Chondrocyte (in vitro differentiated cells): ENCODE results near the gene ACTR5. TPM values are rescaled to one million over a fixed set of nuclear protein-coding genes. Genes with fewer than 3 reads are reported as not detected.

ENCODE experiments used
- DNase-seq: peaks from one replicate; pipeline ENCODE4 v3.0.0; 2021; ENCODE audit warnings: mixed read lengths, low spot score
- H3K27ac Mint-ChIP-seq: one replicate; pipeline ENCODE4 v1.8.0; 2021; ENCODE audit warnings: mild to moderate bottlenecking, moderate library complexity, mixed read lengths; ENCODE audit not compliant: unreplicated experiment
- H3K27me3 Mint-ChIP-seq: 2 replicates; pipeline ENCODE4 v1.8.0; 2021; ENCODE audit warnings: low read depth, mixed read lengths
- H3K36me3 Mint-ChIP-seq: 2 replicates; pipeline ENCODE4 v1.8.0; 2021; ENCODE audit warnings: low read depth, mixed read lengths
- H3K4me1 Mint-ChIP-seq: 2 replicates; pipeline ENCODE4 v1.8.0; 2021; ENCODE audit warnings: low read depth, mild to moderate bottlenecking, mixed read lengths
- H3K4me3 Mint-ChIP-seq: one replicate; pipeline ENCODE4 v1.8.0; 2021; ENCODE audit warnings: mild to moderate bottlenecking, moderate library complexity, mixed read lengths; ENCODE audit not compliant: unreplicated experiment
- H3K9me3 Mint-ChIP-seq: 2 replicates; pipeline ENCODE4 v1.8.0; 2021; ENCODE audit warnings: low read depth, mixed read lengths
- total RNA-seq: library from RNA; stranded (reverse); gene quantifications from 3 replicates; pipeline ENCODE4 v1.2.1, GENCODE V29; 2021
- TF ChIP-seq, protein P1 (sequence below): fragments of 200-600 bp; sonication (generic); IDR thresholded peaks from 2 replicates; pipeline ENCODE4 v1.5.0; 2021; ENCODE audit warnings: antibody characterized with exemption, mild to moderate bottlenecking, moderate library complexity

ACTR5 gene
- total RNA-seq, 1 donor from 2014 or later, result 4.9 TPM

DNA sequence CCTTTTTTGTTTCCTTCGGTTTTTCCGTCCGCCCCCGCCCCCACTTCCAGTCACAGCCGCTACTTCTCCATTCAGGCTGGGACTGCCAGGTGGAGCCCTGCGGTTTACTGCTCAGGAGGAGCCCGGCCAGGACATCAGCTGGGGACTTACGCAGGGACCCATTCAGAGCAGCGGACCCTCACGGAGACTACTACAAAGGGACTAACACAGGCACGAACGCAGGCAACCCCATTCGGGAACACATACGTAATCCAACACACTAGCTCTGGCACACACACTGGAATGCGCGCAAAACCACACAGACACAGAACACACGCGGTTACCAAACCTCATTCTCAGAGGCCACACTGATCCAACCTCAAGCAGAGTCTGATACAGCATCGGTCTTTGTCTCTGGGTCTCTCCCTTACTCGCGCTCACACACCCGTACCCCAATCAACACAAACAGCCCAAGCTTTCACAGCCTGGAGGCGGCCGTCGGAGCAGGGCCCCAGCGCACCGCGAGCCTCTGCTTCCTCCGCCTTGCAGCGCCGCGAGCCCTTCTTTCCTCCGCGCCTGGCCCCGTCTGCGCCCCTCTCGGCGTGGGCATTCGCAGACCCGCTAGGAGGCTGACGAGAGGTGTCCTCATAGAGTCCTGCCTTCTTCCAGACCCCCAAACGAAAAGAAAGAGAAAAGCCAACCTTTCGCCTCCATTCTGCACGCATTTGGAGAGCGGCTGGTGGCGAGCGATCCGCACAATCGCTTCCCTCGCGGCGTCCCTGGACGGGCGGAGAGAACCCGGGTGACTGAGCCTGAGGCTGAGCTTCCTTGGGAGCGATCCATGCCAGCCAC is 25.0 kb upstream of the ACTR5 start:
- Mint-ChIP-seq H3K27me3 (peaks cover 85% of the 10 kb centered on the region), H3K27ac (no peak overlapping the region), H3K9me3 (no peaks in the 10 kb centered on the region), H3K36me3 (peaks cover 11% of the 10 kb centered on the region), H3K4me3 (no peak overlapping the region), H3K4me1 (peaks cover 14% of the 10 kb centered on the region)
- DNase-seq, result peak; percentile 54
- TF ChIP-seq, protein P1, sequence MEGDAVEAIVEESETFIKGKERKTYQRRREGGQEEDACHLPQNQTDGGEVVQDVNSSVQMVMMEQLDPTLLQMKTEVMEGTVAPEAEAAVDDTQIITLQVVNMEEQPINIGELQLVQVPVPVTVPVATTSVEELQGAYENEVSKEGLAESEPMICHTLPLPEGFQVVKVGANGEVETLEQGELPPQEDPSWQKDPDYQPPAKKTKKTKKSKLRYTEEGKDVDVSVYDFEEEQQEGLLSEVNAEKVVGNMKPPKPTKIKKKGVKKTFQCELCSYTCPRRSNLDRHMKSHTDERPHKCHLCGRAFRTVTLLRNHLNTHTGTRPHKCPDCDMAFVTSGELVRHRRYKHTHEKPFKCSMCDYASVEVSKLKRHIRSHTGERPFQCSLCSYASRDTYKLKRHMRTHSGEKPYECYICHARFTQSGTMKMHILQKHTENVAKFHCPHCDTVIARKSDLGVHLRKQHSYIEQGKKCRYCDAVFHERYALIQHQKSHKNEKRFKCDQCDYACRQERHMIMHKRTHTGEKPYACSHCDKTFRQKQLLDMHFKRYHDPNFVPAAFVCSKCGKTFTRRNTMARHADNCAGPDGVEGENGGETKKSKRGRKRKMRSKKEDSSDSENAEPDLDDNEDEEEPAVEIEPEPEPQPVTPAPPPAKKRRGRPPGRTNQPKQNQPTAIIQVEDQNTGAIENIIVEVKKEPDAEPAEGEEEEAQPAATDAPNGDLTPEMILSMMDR, result no peak

DNA sequence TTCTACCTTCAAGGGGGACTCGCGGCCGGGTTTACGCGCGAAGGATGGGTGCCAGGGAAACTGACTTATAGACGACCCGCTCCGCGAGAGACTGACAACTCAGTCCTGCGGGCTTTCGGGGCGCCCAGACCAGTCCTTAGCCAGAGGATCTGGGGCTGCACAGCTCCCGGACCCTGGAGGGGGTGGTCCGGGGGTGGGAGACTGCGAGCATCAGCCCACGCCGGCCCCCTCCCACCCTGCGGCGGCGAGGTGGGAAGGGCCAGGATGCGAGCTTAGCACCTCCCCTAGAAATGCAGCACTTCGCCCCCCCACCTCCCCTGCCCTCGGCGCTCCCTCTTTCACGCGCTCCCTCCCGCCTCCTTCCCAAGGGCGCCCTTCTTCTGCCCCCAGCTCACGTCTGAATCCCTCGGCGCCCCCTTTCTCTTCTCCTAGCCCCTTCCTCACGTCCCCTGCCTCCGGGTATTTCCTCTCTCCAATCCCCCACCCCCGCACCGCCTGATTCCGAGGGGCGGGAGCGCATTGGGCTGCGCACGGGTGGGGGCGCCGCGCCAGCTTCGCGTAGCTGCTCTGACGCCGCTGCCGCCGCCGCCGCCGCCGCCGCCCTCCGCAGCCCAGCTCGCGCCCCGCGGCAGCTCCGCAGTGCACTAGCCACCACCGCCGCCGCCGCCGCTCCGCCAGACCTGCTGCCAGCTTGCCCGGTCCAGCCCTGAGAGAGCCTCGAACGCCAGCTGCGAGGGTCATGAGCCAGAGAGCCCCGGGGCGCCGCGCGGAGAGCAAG is 24.2 kb upstream of the ACTR5 start, which contains the start of gene SLC32A1:
Gene SLC32A1, plus strand, starts transcription at position 639 of the 778 bp plus-strand sequence. CDS start 239 bp downstream, outside the sequence.
- peak; percentile 77 for DNase-seq
- peaks cover 11% of the 10 kb centered on the region for H3K36me3 Mint-ChIP-seq
- H3K4me3 Mint-ChIP-seq, result no peak within 1 kb of the TSS
- no peaks in the 10 kb centered on the region for H3K9me3 Mint-ChIP-seq
- no peak within 1 kb of the TSS for H3K27ac Mint-ChIP-seq
- H3K4me1 Mint-ChIP-seq, result peaks cover 18% of the 10 kb centered on the region
- TF ChIP-seq, protein P1, result no peak
- H3K27me3 Mint-ChIP-seq, result peaks cover 85% of the 10 kb centered on the region

DNA sequence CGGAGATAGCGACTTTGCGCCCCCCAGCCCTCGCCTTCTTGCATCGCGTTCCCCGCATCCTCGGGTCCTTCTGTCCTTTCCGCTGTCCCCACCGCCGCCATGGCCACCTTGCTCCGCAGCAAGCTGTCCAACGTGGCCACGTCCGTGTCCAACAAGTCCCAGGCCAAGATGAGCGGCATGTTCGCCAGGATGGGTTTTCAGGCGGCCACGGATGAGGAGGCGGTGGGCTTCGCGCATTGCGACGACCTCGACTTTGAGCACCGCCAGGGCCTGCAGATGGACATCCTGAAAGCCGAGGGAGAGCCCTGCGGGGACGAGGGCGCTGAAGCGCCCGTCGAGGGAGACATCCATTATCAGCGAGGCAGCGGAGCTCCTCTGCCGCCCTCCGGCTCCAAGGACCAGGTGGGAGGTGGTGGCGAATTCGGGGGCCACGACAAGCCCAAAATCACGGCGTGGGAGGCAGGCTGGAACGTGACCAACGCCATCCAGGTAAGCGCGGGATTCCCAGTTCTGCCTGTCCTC is 23.6 kb upstream of the ACTR5 start:
- Mint-ChIP-seq H3K27me3 (peaks cover 85% of the 10 kb centered on the region), H3K36me3 (peaks cover 13% of the 10 kb centered on the region), H3K27ac (no peak overlapping the region), H3K4me1 (peaks cover 21% of the 10 kb centered on the region), H3K9me3 (no peaks in the 10 kb centered on the region), H3K4me3 (no peak overlapping the region)
- TF ChIP-seq, protein P1, result no peak
- DNase-seq, result no peak

DNA sequence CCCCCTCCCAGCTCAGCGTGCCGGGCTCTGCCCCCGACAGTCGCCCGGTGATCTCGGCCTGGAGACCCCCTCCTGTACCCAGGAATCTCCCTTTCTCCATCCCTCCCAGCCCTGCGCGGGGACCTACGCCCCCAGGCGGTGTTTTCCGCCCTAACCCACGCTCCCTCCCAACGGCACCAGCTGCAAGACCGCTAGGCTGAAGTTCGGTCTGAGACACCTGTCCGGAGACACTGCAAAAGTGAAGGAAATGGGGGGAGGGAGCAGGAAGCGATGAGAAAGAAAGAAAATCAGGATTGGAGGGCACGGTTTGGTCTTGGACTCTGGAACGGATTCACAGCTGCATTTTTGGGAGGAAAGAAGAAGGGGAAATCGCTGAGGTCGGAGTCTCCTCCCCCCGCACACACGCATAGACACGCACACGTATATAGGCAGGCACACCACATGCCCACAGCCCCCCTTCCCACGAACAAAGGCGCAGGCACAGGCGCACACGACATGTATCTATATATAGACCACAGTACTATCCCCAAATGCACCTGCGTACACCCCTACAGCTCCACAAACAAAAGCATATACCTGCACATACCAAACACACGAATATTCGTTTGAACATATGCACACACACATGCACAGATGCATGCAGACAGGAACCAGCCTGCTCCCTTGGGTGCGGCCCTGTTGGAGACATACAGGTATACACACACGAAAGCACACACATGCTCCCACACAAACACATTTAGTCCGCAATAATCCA is 22.9 kb upstream of the ACTR5 start:
- Mint-ChIP-seq H3K4me1 (peaks cover 24% of the 10 kb centered on the region), H3K36me3 (peaks cover 13% of the 10 kb centered on the region), H3K27me3 (peaks cover 90% of the 10 kb centered on the region), H3K9me3 (no peaks in the 10 kb centered on the region), H3K27ac (no peak overlapping the region), H3K4me3 (no peak overlapping the region)
- DNase-seq, result no peak
- TF ChIP-seq, protein P1, result no peak
